ENCODE measurements around the gene RNU1-3.

The RNU1-3 gene

GRCh38 chr1:16617114-16617631, 49.6 kb downstream of the RNU1-3 start:
- no peak for TF ChIP-seq CTCF (IDR thresholded peaks at IDR 0.05; ENCODE audit: low read length, missing control alignments)

More at GRCh38 chr1:16617114-16617631, 49.6 kb downstream of the RNU1-3 start:
- no peak overlapping the region for H3K4me3 ChIP-seq (replicated peaks; ENCODE audit: low read depth, low read length)
- DNase-seq (ENCODE audit: low read depth) = no peak

Data from fibroblast of pulmonary artery (primary cell).